ENCODE data around the gene HPCA.

HPCA gene

DNA sequence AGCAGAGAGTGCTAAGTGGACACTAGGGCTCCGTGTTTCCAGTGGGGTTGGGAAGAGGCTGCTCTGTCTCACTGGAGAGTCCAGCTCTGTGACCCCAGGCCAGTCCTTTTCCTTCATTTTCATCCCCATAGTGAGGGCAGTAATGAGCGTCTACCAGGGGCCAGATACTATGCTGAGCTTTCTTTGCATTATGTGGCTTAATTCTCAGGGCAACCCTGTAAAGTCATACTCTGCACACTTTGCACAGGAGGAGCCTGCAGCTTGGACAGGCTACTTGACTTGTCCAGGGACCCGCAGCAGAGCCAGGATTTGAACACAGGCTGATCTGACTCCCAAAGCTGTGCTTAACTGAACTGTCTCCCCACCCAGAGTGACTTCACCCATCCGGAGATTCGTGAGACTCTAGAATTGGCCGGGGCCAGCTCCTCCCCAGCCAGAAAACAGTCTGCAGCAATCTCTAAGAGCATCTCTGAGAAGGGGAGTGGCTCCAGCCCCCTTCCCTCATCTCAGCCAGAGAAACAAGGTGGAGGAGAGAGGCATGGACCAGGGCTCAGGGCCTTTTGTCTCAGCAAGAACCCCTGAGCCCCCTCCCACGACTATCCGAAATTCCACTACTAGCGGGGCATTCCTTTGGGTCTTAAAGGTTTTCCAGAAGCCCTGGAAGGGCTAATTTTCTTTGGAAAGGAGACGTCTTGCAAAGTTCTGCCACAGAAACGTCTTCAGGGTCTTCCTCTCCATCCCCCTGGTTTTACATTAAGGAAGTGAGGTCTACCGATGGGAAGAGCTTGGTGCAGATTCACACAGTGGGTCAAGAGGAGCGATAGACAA is 14.7 kb upstream of the HPCA start:
- no peak for DNase-seq (ENCODE audit: low spot score)

DNA sequence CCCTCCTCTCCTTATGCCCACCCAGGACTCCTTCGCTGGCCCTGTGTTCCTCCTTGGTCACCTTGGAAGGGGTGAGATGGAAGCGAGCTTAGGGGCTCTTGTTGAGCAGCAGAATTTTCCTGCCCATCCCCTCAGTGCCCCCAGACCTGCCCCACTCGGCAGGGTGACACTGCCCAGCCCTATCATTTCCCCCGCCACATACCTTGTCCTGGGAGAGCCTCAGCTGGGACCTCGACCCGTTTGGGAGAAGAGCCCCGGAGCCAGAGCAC is 14.2 kb upstream of the HPCA start:
- DNase-seq (ENCODE audit: low spot score): no peak

DNA sequence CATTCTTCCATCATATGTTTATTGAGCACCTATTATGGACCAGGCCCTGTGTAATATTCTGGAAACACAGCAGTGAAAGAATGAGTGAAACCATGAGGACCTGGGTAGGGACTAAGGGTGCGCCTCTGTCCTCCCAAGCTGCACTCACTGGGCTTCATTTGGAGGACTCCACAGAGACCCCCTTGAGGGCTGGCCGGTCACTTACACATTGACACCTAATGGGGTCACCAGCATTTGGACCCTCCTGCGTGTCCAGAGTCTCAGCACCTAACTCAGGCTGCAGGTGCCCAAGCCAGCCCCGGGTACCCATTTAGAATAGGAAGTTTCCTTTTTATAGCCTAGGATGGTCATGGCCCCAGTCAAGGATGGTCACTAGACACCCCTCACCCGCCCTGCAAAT is 12.8 kb upstream of the HPCA start:
- DNase-seq (ENCODE audit: low spot score): no peak

DNA sequence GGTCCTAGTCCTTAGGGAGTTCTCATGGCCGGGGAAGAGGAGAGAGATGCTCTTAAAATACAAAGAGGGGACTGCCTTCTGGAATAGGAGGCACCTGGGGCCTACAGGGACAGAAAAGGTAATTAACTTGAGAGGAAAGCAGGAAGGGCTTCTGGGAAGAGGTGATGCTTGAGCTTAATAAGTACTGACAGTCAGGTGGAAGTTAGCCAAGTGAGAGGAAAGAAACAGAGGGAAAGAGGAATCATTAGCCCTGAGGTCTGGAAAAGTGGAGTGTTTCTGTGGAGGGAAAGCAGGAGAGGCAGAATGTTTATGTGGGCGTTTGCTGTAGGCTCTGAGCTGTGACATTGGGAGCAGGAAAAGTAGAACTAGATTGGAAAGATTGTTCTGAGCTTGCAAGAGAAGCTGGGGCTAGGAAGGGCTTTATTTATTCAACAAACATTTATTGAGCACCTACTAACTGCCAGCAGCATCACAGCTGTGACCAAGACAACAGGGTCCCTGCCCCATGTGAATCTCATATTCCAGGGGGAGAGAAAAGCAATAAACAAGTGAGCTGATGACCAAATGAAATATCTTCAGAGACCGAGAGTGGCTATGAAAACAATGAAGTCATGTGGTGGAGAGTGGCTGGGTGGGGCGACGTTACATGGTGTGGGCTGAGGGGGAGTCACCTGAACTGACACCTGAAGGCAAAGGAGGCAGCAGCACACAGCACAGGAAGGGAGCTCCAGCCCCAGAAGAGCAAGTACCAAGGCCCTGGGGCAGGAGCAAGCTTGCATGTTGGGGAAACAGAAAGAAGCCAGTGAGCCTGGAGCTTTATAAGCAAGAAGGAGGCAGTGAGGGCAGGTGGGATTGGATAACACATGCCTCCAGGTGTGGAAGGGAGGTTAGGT is 11.2 kb upstream of the HPCA start:
- no peak for DNase-seq (ENCODE audit: low spot score)

DNA sequence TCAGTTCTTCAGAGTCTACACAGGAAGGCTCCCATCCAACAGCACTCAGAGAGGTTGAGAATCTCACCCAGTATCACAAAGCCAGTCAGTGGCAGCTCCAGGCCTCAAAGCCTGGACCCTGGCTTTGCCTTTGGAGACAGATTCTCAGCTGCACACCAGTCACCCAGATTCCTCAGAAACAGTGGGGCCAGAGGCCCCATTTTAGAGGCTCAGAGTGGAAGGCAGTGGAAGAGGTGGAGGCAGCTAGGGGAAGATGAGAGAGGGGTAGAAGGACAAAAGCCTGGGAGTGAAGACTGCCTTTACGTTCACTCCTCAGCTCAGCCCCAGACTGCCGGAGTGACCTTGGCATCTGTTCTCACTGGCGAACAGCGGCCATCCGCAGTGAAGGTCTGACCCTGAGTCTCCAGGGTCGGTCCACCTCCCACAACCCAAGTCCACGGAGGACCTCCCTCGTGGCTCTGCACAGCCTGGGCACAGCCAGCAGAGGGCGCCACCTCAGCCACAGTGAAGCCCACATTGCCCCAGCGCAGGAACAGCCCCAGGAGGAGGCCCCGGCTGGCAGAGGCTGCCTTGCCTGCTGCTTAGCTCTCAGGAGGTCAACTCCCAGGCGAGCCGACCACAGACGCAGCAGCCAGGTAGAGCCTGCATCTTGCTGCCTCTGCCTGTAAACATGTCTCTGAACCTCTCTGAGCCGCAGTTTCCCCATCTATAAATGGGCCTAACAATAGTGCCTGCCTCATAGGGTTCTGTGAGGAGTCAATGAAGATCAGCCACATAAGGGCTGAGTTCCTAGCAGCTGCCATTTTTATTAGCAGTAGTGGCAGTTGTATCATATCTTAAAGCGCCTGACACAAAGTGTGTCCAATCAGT is 9.7 kb upstream of the HPCA start:
- no peak for DNase-seq (ENCODE audit: low spot score)

DNA sequence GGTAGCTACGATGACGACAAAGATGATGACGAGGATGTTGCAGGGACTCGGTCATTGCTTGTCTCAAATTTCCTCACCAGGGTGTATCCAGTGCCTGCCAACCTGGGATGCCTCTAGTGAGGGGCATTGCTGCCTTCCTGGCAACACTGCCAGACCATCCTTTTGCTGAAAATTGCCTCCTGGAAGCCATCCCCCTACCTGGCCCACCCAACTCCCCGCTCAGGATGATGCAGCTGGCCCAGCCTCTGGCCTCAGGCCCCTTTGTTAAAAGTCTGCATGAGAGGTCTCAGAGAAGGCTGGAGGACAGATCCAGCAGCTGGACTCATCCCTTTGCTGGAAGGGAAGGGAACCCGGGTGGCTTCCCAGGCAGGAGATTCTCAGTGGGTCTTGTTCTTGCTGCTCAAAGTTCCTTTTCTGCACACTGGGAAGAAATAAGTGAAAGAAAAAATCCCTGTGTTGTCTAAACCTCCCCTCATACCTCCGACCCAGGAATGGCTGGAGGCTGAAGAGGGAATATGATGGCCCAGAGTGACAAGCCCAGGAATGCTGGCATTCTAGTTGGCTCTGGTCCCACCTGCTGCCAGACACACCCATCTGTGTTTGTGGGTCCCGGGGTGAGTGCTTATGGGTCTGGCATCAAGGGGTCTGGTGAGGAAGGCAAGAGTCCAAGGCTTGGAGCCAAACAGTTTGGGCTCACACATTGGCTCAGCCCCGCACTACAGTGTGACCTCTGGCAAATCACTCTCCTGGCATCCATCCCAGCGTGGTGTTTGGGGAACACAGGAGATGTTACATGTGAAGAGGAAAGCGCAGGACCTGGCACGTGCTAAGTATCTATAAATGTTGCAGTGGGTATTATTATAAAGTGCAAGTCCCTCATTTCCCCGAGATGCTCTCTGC is 8.8 kb upstream of the HPCA start:
- no peak for DNase-seq (ENCODE audit: low spot score)

DNA sequence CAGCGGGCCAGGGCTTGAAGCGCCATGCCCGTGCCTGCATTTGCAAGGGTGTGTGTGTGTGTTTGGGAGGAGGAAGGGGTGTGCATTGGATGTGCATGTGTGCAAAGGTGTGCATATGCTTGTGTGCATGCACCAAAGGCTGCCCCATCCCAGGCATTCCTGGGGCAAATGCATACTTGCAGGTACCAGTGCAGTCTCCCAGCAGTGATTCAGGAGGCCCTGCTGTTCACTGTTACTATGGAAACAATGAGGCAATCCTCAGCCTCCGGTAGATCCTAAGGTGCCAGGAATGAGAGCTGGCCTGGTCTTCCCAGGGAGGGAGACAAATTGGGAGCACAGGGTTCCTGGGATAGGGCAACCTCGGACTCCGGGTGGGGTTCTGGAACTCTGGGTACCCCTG is 8.1 kb upstream of the HPCA start:
- no peak for DNase-seq (ENCODE audit: low spot score)

DNA sequence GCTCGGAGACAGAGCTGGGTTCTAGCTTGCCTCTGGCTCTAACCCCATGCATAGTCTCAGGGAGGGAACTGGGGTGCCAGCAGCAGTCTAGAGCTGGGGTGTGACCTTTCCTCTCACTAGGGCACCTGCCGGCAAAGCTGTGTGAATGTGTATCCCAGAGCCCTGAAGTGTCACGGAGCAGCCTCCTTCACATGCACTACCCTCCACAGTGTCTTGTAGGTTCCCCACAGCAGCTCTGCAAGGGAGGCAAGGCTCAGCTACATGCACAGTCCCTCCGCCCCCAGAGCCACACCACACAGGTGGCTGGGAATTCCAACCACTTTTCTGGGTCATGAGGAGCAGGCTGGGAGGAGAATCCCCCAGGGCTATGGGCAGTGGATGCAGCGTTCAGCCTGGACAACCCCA is 7.7 kb upstream of the HPCA start:
- no peak for DNase-seq (ENCODE audit: low spot score)

DNA sequence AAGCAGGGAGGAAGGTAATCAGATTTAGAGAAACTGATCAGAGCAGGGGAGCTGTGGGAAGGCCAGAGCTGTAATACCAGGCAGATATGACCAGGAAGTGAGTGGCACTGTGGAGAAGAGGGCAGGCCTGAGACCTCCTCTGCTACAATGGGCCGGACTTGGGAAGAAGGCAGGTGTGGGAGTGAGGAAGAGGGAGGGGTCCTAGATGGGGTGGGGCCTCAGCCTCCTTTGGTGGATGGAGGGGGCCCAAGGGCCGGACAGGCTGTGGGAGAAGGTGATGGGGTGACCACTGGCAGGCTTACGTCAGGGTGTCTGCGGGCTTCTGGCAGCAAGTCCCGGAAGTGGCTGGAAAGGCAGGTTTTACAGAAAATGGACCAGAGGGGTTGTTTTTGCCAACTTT is 5.0 kb upstream of the HPCA start:
- DNase-seq (ENCODE audit: low spot score): no peak

DNA sequence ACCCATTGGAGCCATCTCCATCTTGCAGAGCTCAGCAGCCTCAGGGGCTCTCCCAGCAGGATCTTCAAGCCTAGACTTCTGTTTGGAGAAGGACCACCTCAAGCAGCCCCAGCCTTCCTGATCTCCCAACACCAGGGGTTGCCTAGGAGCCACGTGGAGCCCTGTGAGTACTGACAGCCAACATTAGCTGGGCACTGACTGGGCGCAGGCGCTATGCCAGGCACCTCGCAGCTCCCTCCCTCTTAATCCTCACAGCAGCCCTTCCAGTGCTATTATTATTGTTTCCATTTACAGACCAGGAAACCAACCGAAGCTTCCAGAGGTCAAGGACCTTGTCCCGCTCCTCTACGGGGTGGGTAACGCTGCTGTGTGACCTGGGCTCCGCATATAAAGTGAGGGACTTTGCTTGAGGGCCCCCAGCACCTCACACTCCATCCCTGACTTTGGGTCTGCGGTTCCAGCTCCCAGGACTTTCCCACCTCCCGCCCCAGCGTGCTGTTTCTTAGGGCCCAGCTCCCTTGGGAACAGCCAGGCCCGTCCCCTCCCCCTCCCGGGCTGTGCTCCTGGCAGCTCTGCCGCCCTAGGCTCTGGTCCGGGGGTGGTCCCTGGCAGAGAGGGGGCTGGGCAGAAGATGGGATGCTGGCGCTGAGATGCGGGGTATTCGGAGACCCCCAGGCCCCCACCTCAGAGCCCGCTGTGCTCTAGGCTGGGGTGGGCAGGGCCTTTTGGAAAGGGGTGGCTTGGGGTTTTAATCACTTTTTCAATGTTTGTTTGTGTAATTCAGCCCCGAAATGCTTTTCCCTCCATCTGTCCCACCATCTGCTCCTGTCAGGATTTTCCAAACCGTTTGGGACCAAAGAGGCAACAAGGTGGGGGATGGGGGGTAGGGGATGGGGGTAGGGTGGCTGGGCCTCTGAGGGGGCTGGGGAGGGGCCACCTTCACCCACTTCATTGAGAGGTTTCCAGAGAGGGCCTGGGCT is 4.1 kb upstream of the HPCA start:
- no peak for DNase-seq (ENCODE audit: low spot score)

DNA sequence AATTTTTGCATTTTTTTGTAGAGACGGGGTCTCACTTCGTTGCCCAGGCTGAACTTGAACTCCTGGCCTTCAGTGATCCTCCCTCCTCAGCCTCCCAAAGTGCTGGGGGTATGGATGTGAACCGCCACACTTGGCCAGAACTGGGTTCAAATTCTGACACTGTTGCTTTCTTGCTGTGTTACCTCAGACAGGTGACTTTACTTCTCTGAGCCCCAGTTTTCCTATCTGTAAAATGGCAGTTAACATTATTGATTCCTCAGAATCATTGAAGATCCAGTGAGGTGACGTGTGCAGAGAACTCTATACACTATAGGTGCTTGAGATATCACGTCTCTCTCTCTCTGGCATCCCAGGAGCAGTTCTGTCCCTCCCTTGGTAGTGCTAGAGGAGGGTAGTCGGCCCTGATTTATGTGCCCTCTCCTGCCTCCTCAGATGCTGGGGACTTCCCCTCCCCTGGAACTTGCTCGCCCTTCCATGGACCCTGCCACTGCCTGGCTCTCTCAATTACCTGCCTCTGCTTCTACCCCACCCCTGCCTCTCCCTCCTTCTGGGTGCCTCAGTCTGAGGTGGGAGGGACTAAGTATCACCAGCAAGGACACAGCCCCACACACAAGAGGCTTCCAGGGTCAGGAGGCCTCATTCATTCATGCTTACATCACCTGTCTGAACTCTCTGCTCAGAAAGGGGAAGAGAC is 2.8 kb upstream of the HPCA start:
- DNase-seq (ENCODE audit: low spot score): no peak

DNA sequence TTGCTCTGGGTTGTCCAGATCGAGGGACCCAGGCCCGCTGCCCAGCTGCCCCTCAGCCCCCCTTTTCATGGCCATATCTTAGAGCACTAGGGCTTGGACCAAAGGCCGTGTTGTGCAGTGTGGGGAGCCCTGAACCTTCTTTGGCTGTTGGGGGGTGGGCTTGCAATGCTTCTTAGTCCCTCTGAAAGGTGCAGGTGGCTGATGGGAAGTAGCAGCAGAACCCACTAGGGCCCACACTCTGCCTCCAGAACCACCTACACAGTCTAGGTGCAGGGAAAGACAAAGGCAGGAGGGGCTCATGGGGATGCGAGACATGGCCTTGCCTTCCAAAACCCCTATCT is 2.3 kb upstream of the HPCA start:
- no peak for DNase-seq (ENCODE audit: low spot score)

DNA sequence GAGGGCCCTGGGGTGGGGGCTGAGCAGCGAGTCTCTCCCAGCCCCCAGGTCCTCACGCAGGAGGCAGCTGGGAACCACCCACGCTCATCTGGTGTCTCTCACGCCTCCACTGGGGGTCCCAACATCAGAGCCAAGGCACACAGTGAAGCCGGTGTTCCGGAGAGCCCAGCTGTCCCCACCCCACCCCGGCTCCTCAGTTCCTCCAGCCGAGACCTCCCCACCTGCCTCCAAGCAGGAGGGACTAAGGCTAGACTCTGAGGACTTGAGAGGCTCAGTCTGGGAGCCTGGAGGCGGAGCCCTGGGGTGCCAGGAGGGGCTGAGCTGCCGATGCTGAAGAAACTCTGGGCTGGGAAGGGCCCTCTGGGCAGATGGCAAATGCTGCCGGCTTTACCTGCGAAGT is 1.6 kb upstream of the HPCA start:
- DNase-seq (ENCODE audit: low spot score): no peak

DNA sequence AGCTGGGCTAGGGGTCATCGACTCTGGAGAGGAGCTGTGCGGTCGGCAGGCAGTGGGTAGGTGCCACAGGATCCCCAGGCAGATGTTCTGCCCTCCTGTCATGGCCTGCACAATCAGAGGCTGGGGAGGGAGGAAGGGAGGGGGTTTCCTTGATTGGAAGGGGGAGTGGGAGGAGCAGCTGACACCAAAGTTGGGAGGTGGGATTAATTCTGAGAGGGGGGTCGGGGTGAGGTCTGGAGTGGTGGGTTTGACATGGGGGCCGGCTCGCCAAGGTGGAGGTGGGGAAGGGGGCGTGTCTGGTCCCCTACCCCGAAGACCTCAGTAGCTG is 651 bp upstream of the HPCA start:
- no peak for DNase-seq (ENCODE audit: low spot score)

DNA sequence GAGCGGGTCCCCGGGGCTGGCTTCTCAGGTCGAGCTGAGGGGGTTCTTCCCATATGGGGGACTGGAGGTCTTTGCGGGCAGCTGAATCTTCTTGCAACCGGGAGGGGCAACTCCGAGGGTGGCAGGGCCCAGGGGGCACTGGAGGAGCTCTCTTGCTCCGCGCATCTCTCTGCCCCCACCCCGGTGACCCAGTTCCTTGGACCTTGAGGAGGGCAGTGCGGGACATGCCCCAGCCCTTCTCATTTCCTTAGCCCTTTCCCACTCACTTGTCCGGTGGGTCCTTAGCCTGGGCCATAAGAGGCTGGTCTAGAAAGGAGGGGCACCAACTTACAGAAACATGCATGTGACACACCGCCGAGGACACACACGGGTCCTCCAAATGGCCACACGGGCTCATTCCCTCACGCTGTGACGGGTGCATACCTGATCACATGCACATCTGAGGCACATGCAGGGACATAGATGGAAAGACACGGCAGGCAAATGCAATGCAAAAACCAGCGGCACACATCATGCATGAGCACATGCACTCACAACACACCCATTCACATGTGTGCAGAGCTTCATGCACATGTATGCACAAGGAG is 630 bp downstream of the HPCA start:
- DNase-seq (ENCODE audit: low spot score): no peak

DNA sequence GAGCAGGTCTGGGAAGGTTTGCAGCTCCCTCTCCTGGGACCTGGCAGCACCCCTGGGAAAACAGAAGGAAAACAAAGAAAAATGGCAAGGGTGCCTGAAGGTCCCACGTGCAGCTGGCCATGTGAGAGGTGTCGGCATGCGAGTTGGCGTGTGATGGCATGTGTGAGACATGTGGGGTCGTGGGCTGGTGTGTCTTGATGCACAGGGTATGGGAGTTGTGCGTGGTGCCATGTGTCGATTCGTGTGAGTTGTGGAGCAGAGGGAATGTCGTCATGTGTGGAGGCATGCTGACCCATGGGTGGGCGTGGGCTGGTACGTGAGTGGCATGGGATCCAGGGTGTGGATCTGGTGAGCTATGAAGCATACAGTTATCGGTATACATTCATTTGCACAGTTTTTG is 1.3 kb downstream of the HPCA start:
- no peak for DNase-seq (ENCODE audit: low spot score)

DNA sequence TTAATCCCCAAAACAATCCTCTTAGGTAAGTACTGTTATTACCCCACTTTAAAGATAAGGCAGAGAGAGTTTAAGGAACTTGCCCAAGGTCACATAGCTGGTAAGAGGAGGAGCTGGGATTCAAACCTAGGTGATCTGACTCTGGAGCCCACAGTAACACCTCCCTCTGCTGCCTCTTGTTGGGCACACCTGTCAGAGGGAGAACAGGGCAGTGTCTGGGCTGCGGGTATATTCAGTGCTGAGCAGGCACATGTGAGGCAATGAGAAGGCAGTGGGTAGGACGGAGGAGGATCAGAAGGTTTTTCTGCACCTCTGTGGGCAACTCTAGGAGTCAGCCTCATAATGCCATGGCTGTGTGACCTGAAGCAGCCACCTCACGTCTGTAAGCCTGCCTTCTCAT is 1.8 kb downstream of the HPCA start:
- DNase-seq (ENCODE audit: low spot score): no peak

DNA sequence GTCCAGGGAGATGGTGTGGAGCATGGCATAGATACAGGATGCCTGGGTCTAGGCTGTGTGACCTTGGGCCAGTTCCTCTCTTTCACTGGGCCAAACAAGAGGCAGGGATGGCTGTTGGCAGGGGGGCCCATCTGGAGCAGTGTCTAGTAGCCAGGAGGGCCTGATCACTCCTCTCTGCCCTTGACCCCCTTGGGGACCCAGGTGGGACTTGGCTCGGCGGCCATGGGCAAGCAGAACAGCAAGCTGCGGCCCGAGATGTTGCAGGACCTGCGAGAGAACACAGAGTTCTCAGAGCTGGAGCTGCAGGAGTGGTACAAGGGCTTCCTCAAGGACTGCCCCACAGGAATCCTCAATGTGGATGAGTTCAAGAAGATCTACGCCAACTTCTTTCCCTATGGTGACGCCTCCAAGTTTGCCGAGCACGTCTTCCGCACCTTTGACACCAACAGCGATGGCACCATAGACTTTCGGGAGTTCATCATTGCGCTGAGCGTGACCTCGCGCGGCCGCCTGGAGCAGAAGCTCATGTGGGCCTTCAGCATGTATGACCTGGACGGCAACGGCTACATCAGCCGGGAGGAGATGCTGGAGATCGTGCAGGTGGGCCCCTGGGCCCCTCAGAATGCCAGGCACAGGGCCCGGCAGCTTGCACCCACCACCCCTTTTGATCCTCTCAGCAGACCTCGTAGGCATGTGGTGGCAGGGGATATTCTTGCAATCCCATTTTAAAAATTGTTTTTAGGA is 2.6 kb downstream of the HPCA start:
- no peak for DNase-seq (ENCODE audit: low spot score)

DNA sequence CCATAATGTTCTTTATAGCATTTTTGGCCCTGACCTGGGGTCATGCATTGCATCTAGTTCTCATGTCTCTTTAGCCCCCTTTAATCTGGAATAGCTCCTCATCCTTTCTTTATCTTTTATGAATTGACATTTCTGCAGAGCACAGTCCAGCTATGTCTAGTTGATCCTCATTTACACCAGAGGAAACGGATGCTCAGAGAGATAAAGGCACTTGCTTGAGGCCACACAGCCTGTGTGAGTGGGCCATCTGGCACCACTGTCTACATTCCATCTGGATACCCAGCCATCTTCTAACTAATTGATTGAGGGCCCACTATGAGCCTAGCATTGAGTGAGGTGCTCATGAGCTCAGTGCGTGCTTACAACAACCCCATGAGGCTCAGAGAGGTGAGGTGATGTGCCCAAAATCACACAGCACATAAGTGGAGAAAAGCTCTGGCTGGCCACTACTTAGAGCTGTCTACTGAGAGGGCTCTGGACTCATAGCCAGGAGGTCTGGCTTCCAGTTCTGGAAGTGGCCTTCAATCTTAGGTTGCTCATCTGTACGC is 3.5 kb downstream of the HPCA start:
- no peak for DNase-seq (ENCODE audit: low spot score)
